H9 (cell line): ENCODE results near the gene SMCO4. TPM values are rescaled to one million over a fixed set of nuclear protein-coding genes. Genes with fewer than 3 reads are reported as not detected.
"Not testable (repeated sequence)": the region's sequence is repeated elsewhere in the genome, so short reads cannot be mapped to it uniquely, and the experiment has no call there.

ENCODE experiments used
- DNase-seq: peaks from one replicate; pipeline ENCODE4 v3.0.0-alpha.2; 2017
- H2AFZ ChIP-seq: one replicate; pipeline ENCODE4 v1.6.1; 2013; ENCODE audit warnings: mild to moderate bottlenecking, low read length, control low read depth, moderate library complexity
- H2AK5ac ChIP-seq: 2 replicates; pipeline ENCODE4 v1.6.1; 2013; ENCODE audit warnings: low read length, control low read depth, mixed read lengths; ENCODE audit not compliant: insufficient read length
- H2BK120ac ChIP-seq: one replicate; pipeline ENCODE4 v1.6.1; 2013; ENCODE audit warnings: low read depth, mild to moderate bottlenecking, low read length, control low read depth, inconsistent platforms; ENCODE audit not compliant: poor library complexity, severe bottlenecking
- H2BK12ac ChIP-seq: 2 replicates; pipeline ENCODE4 v1.6.1; 2013; ENCODE audit warnings: low read length, control low read depth, mixed read lengths, low read depth; ENCODE audit not compliant: insufficient read length
- H2BK15ac ChIP-seq: 2 replicates; pipeline ENCODE4 v1.6.1; 2013; ENCODE audit warnings: low read depth, low read length, control low read depth
- H2BK20ac ChIP-seq: one replicate; pipeline ENCODE4 v1.6.1; 2013; ENCODE audit warnings: low read depth, mild to moderate bottlenecking, low read length, control low read depth, inconsistent platforms; ENCODE audit not compliant: poor library complexity, severe bottlenecking
- H2BK5ac ChIP-seq: 2 replicates; pipeline ENCODE4 v1.6.1; 2013; ENCODE audit warnings: low read length, control low read depth, mixed read lengths; ENCODE audit not compliant: insufficient read length
- H3K14ac ChIP-seq: 2 replicates; pipeline ENCODE4 v1.6.1; 2013; ENCODE audit warnings: low read length, control low read depth; ENCODE audit not compliant: insufficient read depth
- H3K18ac ChIP-seq: 2 replicates; pipeline ENCODE4 v1.6.1; 2013; ENCODE audit warnings: low read depth, mild to moderate bottlenecking, mixed read lengths, low read length, control low read depth; ENCODE audit not compliant: insufficient read length
- H3K23ac ChIP-seq: 2 replicates; pipeline ENCODE4 v1.6.1; 2013; ENCODE audit warnings: low read length, control low read depth, mixed read lengths, low read depth; ENCODE audit not compliant: insufficient read length
- H3K23me2 ChIP-seq: 2 replicates; pipeline ENCODE4 v1.6.1; 2013; ENCODE audit warnings: low read depth, mild to moderate bottlenecking, mixed read lengths, low read length, control low read depth; ENCODE audit not compliant: insufficient read length, poor library complexity, severe bottlenecking
- H3K27ac ChIP-seq: 2 replicates; pipeline ENCODE4 v1.5.1; 2013; ENCODE audit warnings: low read length, control low read depth, mixed read lengths, low read depth; ENCODE audit not compliant: insufficient read length
- H3K27me3 ChIP-seq: 2 replicates; pipeline ENCODE4 v1.6.1; 2013; ENCODE audit warnings: low read length, control low read depth, inconsistent platforms; ENCODE audit not compliant: insufficient read depth
- H3K4ac ChIP-seq: 2 replicates; pipeline ENCODE4 v1.6.1; 2013; ENCODE audit warnings: low read depth, mild to moderate bottlenecking, control low read depth, inconsistent platforms, low read length, moderate library complexity
- H3K4me1 ChIP-seq: 2 replicates; pipeline ENCODE4 v1.6.1; 2013; ENCODE audit warnings: low read length, control low read depth, inconsistent platforms; ENCODE audit not compliant: insufficient read depth
- H3K4me2 ChIP-seq: 2 replicates; pipeline ENCODE4 v1.6.1; 2013; ENCODE audit warnings: low read length, control low read depth, mixed read lengths; ENCODE audit not compliant: insufficient read length, insufficient read depth
- H3K56ac ChIP-seq: 2 replicates; pipeline ENCODE4 v1.6.1; 2013; ENCODE audit warnings: low read depth, mild to moderate bottlenecking, mixed read lengths, low read length, control low read depth; ENCODE audit not compliant: insufficient read length
- H3K79me1 ChIP-seq: 2 replicates; pipeline ENCODE4 v1.6.1; 2013; ENCODE audit warnings: low read depth, mild to moderate bottlenecking, moderate library complexity, low read length, control low read depth, inconsistent platforms; ENCODE audit not compliant: insufficient read depth, poor library complexity, severe bottlenecking
- H3K79me2 ChIP-seq: 2 replicates; pipeline ENCODE4 v1.6.1; 2013; ENCODE audit warnings: low read length, control low read depth, inconsistent platforms; ENCODE audit not compliant: insufficient read depth
- H3K9ac ChIP-seq: 2 replicates; pipeline ENCODE4 v1.6.1; 2013; ENCODE audit warnings: low read length, control low read depth, mixed read lengths; ENCODE audit not compliant: insufficient read length; ENCODE audit errors: extremely low read depth
- H3K9me3 ChIP-seq: one replicate; pipeline ENCODE4 v1.6.1; 2013; ENCODE audit warnings: low read depth, low read length, inconsistent platforms; ENCODE audit not compliant: control insufficient read depth
- H3T11ph ChIP-seq: one replicate; pipeline ENCODE4 v1.6.1; 2013; ENCODE audit warnings: mild to moderate bottlenecking, low read length, control low read depth, inconsistent platforms
- H4K20me1 ChIP-seq: one replicate; pipeline ENCODE4 v1.6.1; 2013; ENCODE audit not compliant: control insufficient read depth, insufficient read length, insufficient read depth
- H4K5ac ChIP-seq: 2 replicates; pipeline ENCODE4 v1.6.1; 2013; ENCODE audit warnings: low read depth, mild to moderate bottlenecking, mixed read lengths, low read length, control low read depth; ENCODE audit not compliant: insufficient read length
- H4K8ac ChIP-seq: replicated peaks from 2 replicates; pipeline ENCODE4 v1.6.1; 2013; ENCODE audit warnings: low read length, control low read depth, mixed read lengths, low read depth; ENCODE audit not compliant: insufficient read length
- H4K91ac ChIP-seq: 2 replicates; pipeline ENCODE4 v1.6.1; 2013; ENCODE audit warnings: low read depth, mild to moderate bottlenecking, moderate library complexity, mixed read lengths, low read length, control low read depth; ENCODE audit not compliant: insufficient read length
- H3K27ac Mint-ChIP-seq, 3 experiments: 2 replicates in 2 of 3; 3 replicates in 1 of 3; pipeline ENCODE4 v1.8.0; 2020 to 2021; ENCODE audit warnings: mixed read lengths in 3 of 3, mild to moderate bottlenecking in 1 of 3, moderate library complexity in 1 of 3
- H3K27me3 Mint-ChIP-seq: 2 replicates; pipeline ENCODE4 v1.8.0; 2021; ENCODE audit warnings: low read depth, mild to moderate bottlenecking, moderate library complexity, mixed read lengths
- H3K36me3 Mint-ChIP-seq, 3 experiments: 2 replicates in 2 of 3; 3 replicates in 1 of 3; pipeline ENCODE4 v1.8.0; 2020 to 2021; ENCODE audit warnings: low read depth in 3 of 3, mixed read lengths in 3 of 3; ENCODE audit not compliant: insufficient read depth in 1 of 3
- H3K4me1 Mint-ChIP-seq, 2 experiments: 2 replicates each; pipeline ENCODE4 v1.8.0; 2020; ENCODE audit warnings: mixed read lengths in 2 of 2
- H3K4me3 Mint-ChIP-seq, 2 experiments: 2 replicates in 1 of 2; 3 replicates in 1 of 2; pipeline ENCODE4 v1.8.0; 2020 to 2021; ENCODE audit warnings: mild to moderate bottlenecking in 2 of 2, mixed read lengths in 2 of 2, moderate library complexity in 1 of 2
- H3K9me3 Mint-ChIP-seq, 2 experiments: 2 replicates in 1 of 2; 3 replicates in 1 of 2; pipeline ENCODE4 v1.8.0; 2020; ENCODE audit warnings: mild to moderate bottlenecking in 2 of 2, mixed read lengths in 2 of 2, moderate library complexity in 1 of 2
- WGBS: extraction: QIAGEN DNeasy Blood & Tissue Kit; methylation state at CpG from one replicate; pipeline ENCODE4 v1.1.7; 2013; ENCODE audit warnings: missing lambda C conversion rate, low lambda C conversion rate, mixed read lengths; ENCODE audit not compliant: insufficient read length; ENCODE audit errors: extremely low coverage; 5-methylcytosine and 5-hydroxymethylcytosine counted together
- total RNA-seq: library from RNA; stranded (reverse); gene quantifications from 2 replicates; pipeline ENCODE4 v1.2.1, GENCODE V29; 2021
- TF ChIP-seq, protein P1 (sequence below): fragments of 200-600 bp; sonication (generic); conservative IDR thresholded peaks from 3 replicates; pipeline ENCODE4 v1.8.0; 2021; ENCODE audit warnings: antibody characterized with exemption, mild to moderate bottlenecking

SMCO4 gene
- total RNA-seq, 1 experiment from 2014 or later: 35.6 TPM

DNA sequence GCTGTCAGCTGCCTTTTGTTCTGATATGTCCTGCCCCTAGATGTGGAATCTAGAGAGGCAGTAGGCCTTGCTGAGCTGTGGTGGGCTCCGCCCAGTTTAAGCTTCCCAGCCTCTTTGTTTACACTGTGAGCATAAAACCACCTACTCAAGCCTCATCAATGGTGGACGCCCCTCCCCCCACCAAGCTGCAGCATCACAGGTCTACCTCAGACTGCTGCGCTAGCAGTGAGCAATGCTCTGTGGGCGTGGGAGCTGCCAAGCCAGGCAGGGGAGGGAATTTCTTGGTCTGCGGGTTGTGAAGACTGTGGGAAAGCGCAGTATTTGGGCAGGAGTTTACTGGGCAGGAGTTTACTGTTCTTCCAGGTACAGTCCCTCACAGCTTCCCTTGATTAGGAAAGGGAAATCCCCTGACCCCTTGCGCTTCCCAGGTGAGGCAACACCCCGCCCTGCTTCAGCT lies 98.5 kb downstream of the SMCO4 start:
- Histone ChIP-seq H3K27ac (no peak overlapping the region), H4K8ac (no peak overlapping the region), H2BK5ac (no peak overlapping the region), H3K23me2 (no peaks in the 10 kb centered on the region), H2BK12ac (no peak overlapping the region), H3K79me1 (no peaks in the 10 kb centered on the region), H3K18ac (peak overlapping the region; percentile 93), H4K5ac (no peak overlapping the region), H3K4me1 (peaks cover 4% of the 10 kb centered on the region; the same call in 1 of the 2 replicates), H2BK15ac (no peak overlapping the region), H3K56ac (no peak overlapping the region), H3K9me3 (no peaks in the 10 kb centered on the region), H3K14ac (peak overlapping the region; percentile 86; the same call in 1 of the 2 replicates), H2BK120ac (no peak overlapping the region), H2BK20ac (no peak overlapping the region), H2AFZ (peak overlapping the region; percentile 1), H3K4me2 (peak overlapping the region; percentile 11), H3K9ac (no peak overlapping the region), H3K4ac (no peak overlapping the region), H2AK5ac (no peak overlapping the region), H4K91ac (no peak overlapping the region), H3T11ph (no peak overlapping the region), H3K27me3 (no peaks in the 10 kb centered on the region), H4K20me1 (no peaks in the 10 kb centered on the region), H3K79me2 (no peaks in the 10 kb centered on the region), H3K23ac (no peak overlapping the region)
- Mint-ChIP-seq H3K4me1 (peaks cover 10 to 11% of the 10 kb centered on the region in 2 experiments), H3K36me3 (peaks cover 0 to 14% (median 10%) of the 10 kb centered on the region in 3 experiments; a peak in 5 of 7 replicates), H3K9me3 (peaks cover 17 to 18% of the 10 kb centered on the region in 2 experiments), H3K4me3 (peak overlapping the region in 1 of 2 experiments; percentile 48; a peak in 3 of 5 replicates), H3K27ac (peak overlapping the region; percentile 59 to 97 (median 83); a peak in 4 of 7 replicates), H3K27me3 (peaks cover 8% of the 10 kb centered on the region)
- TF ChIP-seq, protein P1, sequence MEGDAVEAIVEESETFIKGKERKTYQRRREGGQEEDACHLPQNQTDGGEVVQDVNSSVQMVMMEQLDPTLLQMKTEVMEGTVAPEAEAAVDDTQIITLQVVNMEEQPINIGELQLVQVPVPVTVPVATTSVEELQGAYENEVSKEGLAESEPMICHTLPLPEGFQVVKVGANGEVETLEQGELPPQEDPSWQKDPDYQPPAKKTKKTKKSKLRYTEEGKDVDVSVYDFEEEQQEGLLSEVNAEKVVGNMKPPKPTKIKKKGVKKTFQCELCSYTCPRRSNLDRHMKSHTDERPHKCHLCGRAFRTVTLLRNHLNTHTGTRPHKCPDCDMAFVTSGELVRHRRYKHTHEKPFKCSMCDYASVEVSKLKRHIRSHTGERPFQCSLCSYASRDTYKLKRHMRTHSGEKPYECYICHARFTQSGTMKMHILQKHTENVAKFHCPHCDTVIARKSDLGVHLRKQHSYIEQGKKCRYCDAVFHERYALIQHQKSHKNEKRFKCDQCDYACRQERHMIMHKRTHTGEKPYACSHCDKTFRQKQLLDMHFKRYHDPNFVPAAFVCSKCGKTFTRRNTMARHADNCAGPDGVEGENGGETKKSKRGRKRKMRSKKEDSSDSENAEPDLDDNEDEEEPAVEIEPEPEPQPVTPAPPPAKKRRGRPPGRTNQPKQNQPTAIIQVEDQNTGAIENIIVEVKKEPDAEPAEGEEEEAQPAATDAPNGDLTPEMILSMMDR: no peak
- peak; percentile 92 for DNase-seq
- no CpG with 5 or more reads among the region's 8 CpGs for WGBS

DNA sequence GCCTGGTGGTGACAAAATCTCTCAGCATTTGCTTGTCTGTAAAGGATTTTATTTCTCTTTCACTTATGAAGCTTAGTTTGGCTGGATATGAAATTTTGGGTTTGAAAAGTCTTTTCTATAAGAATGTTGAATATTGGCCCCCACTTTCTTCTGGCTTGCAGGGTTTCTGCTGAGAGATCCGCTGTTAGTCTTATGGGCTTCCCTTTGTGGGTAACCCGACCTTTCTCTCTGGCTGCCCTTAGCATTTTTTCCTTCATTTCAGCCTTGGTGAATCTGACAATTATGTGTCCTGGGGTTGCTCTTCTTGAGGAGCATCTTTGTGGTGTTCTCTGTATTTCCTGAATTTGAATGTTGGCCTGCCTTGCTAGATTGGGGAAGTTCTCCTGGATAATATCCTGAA lies 100.0 kb downstream of the SMCO4 start:
- H3K23me2 ChIP-seq, H3K4ac ChIP-seq, H2BK12ac ChIP-seq, H2BK5ac ChIP-seq, H3K56ac ChIP-seq, H3K4me1 ChIP-seq, H2BK20ac ChIP-seq, H3K27me3 ChIP-seq, H4K20me1 ChIP-seq, H3K18ac ChIP-seq, H2AK5ac ChIP-seq, H3K27me3 Mint-ChIP-seq, H3K27ac Mint-ChIP-seq, H3K14ac ChIP-seq, H3K27ac ChIP-seq, H2AFZ ChIP-seq, H3K79me2 ChIP-seq, H3K9me3 ChIP-seq, H2BK15ac ChIP-seq, H4K8ac ChIP-seq, H3T11ph ChIP-seq, H4K91ac ChIP-seq, H3K4me3 Mint-ChIP-seq, DNase-seq, H3K4me2 ChIP-seq, H3K79me1 ChIP-seq, H3K9ac ChIP-seq, H2BK120ac ChIP-seq, H4K5ac ChIP-seq, H3K23ac ChIP-seq: not testable (repeated sequence)
- WGBS: no CpG with 5 or more reads among the region's 2 CpGs
- peaks cover 17 to 18% of the 10 kb centered on the region in 2 experiments for H3K9me3 Mint-ChIP-seq
- H3K4me1 Mint-ChIP-seq: peaks cover 10 to 11% of the 10 kb centered on the region in 2 experiments
- peaks cover 0 to 14% (median 10%) of the 10 kb centered on the region in 3 experiments; a peak in 5 of 7 replicates for H3K36me3 Mint-ChIP-seq
